HepG2 (cell line): Measurements from ENCODE around the gene GTPBP6. TPM values are rescaled to one million over a fixed set of nuclear protein-coding genes. Genes with fewer than 3 reads are reported as not detected.

Source experiments
- CREM ChIP-seq, 2 experiments: sonication (generic) in 1 of 2; formaldehyde crosslinking in 1 of 2; IDR thresholded peaks; 2 replicates each; pipeline versions ENCODE4 v1.4.0 to v1.6.1; 2016 to 2020; ENCODE audit warnings: antibody characterized with exemption in 1 of 2, mild to moderate bottlenecking in 1 of 2, missing genetic modification reagents in 1 of 2
- FOXA3 ChIP-seq: IDR thresholded peaks from 2 replicates; pipeline ENCODE4 v1.6.1; 2016; ENCODE audit warnings: missing genetic modification reagents, missing compliant biosample characterization
- FOXC1 ChIP-seq: sonication (generic); formaldehyde crosslinking; IDR thresholded peaks from 2 replicates; pipeline ENCODE4 v1.8.0; 2022; ENCODE audit warnings: mild to moderate bottlenecking, missing genetic modification reagents, borderline replicate concordance
- HOXA3 ChIP-seq: sonication (generic); formaldehyde crosslinking; IDR thresholded peaks from 2 replicates; pipeline ENCODE4 v1.5.0; 2020; ENCODE audit warnings: missing genetic modification reagents
- HOXD1 ChIP-seq: sonication (generic); formaldehyde crosslinking; IDR thresholded peaks from 2 replicates; pipeline ENCODE4 v1.5.0; 2020; ENCODE audit warnings: missing genetic modification reagents
- ISL2 ChIP-seq: sonication (generic); formaldehyde crosslinking; IDR thresholded peaks from 2 replicates; pipeline ENCODE4 v1.5.0; 2020; ENCODE audit warnings: missing genetic modification reagents
- JUNB ChIP-seq: sonication (generic); formaldehyde crosslinking; IDR thresholded peaks from 2 replicates; pipeline ENCODE4 v1.8.0; 2022; ENCODE audit warnings: missing genetic modification reagents, mild to moderate bottlenecking, borderline replicate concordance
- LCORL ChIP-seq, 2 experiments: fragments of 450-650 bp in 1 of 2; sonication (generic) in 1 of 2; formaldehyde crosslinking in 1 of 2; IDR thresholded peaks; 2 replicates each; pipeline versions ENCODE4 v1.5.0 to v1.6.1; 2017 to 2020; ENCODE audit warnings: antibody characterized with exemption in 1 of 2, missing genetic modification reagents in 1 of 2
- MAFF ChIP-seq: IDR thresholded peaks from 2 replicates; pipeline ENCODE4 v1.6.1; 2011; ENCODE audit warnings: low read depth, low read length, improper control_type of control experiment
- POLR2G ChIP-seq: fragments of 200-400 bp; formaldehyde crosslinking; IDR thresholded peaks from 2 replicates; pipeline ENCODE4 v1.6.1; 2018; ENCODE audit warnings: mild to moderate bottlenecking, low read depth, low read length, moderate library complexity
- SAFB2 ChIP-seq: sonication (generic); formaldehyde crosslinking; IDR thresholded peaks from 2 replicates; pipeline ENCODE4 v1.5.1; 2020; ENCODE audit warnings: missing genetic modification reagents, low read depth, mild to moderate bottlenecking, borderline replicate concordance
- SRSF1 ChIP-seq: fragments of 200-400 bp; formaldehyde crosslinking; optimal IDR thresholded peaks from 2 replicates; pipeline ENCODE3; 2017; ENCODE audit warnings: mild to moderate bottlenecking, low read depth, low read length, moderate library complexity
- ZFP36L1 ChIP-seq: sonication (generic); formaldehyde crosslinking; IDR thresholded peaks from 2 replicates; pipeline ENCODE4 v1.8.0; 2022; ENCODE audit warnings: mild to moderate bottlenecking, missing genetic modification reagents, moderate library complexity
- ZKSCAN8 ChIP-seq: IDR thresholded peaks from 2 replicates; pipeline ENCODE4 v1.6.1; 2016; ENCODE audit warnings: borderline replicate concordance, missing genetic modification reagents, missing compliant biosample characterization
- ZNF143 ChIP-seq: sonication (generic); formaldehyde crosslinking; IDR thresholded peaks from 2 replicates; pipeline ENCODE4 v1.4.0; 2020; ENCODE audit warnings: missing genetic modification reagents
- ZNF180 ChIP-seq: sonication (generic); formaldehyde crosslinking; IDR thresholded peaks from 2 replicates; pipeline ENCODE4 v1.4.0; 2020; ENCODE audit warnings: low read depth, missing genetic modification reagents, borderline replicate concordance
- ZNF224 ChIP-seq: sonication (generic); formaldehyde crosslinking; IDR thresholded peaks from 2 replicates; pipeline ENCODE4 v1.5.0; 2020; ENCODE audit warnings: mild to moderate bottlenecking, missing genetic modification reagents
- ZNF563 ChIP-seq: sonication (generic); formaldehyde crosslinking; IDR thresholded peaks from 2 replicates; pipeline ENCODE4 v1.8.0; 2022; ENCODE audit warnings: mild to moderate bottlenecking, moderate library complexity, missing genetic modification reagents
- ZNF589 ChIP-seq: sonication (generic); formaldehyde crosslinking; conservative IDR thresholded peaks from 2 replicates; pipeline ENCODE4 v1.8.0; 2022; ENCODE audit warnings: mild to moderate bottlenecking, moderate library complexity, missing genetic modification reagents
- ZNF670 ChIP-seq: sonication (generic); formaldehyde crosslinking; IDR thresholded peaks from 2 replicates; pipeline ENCODE4 v1.8.0; 2022; ENCODE audit warnings: mild to moderate bottlenecking, missing genetic modification reagents, borderline replicate concordance
- ZNF724P ChIP-seq: sonication (generic); formaldehyde crosslinking; IDR thresholded peaks from 2 replicates; pipeline ENCODE4 v1.8.0; 2022; ENCODE audit warnings: missing genetic modification reagents, borderline replicate concordance
- ZNF777 ChIP-seq: sonication (generic); formaldehyde crosslinking; IDR thresholded peaks from 2 replicates; pipeline ENCODE4 v1.4.0; 2020; ENCODE audit warnings: missing genetic modification reagents
- ZNF780A ChIP-seq: sonication (generic); formaldehyde crosslinking; IDR thresholded peaks from 2 replicates; pipeline ENCODE4 v1.8.0; 2022; ENCODE audit warnings: mild to moderate bottlenecking, missing genetic modification reagents, moderate library complexity
- ZNF788 ChIP-seq: sonication (generic); formaldehyde crosslinking; IDR thresholded peaks from 2 replicates; pipeline ENCODE4 v1.5.0; 2020; ENCODE audit warnings: mild to moderate bottlenecking, missing genetic modification reagents, borderline replicate concordance
- polyA plus RNA-seq, 8 experiments: library from polyadenylated mRNA; depleted of rRNA in 3 of 8; stranded (reverse) in 7 of 8; unstranded in 1 of 8; fragments of >200 nt; fragmentation: Illumina TruSeq in 4 of 8; extraction: Trizol in 4 of 8; gene quantifications; 2 replicates each; pipeline versions ENCODE4 v1.2.1 to v1.2.3, GENCODE V29; 2011 to 2016; ENCODE audit warnings: low read depth in 4 of 8, missing spikeins in 1 of 8, mixed read lengths in 1 of 8; ENCODE audit not compliant: insufficient read depth in 1 of 8
- total RNA-seq, 5 experiments: library from RNA; depleted of rRNA; stranded (reverse); fragments of >200 nt; fragmentation: Illumina TruSeq; extraction: Trizol; gene quantifications; 2 replicates each; pipeline ENCODE4 v1.2.3, GENCODE V29; 2016; ENCODE audit warnings: low read depth in 1 of 5
- TF ChIP-seq, protein P1 (sequence below): sonication (generic); formaldehyde crosslinking; IDR thresholded peaks from 2 replicates; pipeline ENCODE4 v1.5.1; 2020; ENCODE audit warnings: missing genetic modification reagents, mild to moderate bottlenecking, borderline replicate concordance
- TF ChIP-seq, protein P2 (sequence below): sonication (generic); formaldehyde crosslinking; conservative IDR thresholded peaks from 2 replicates; pipeline ENCODE4 v1.4.0; 2020; ENCODE audit warnings: missing genetic modification reagents

GTPBP6 gene
- total and polyA plus RNA-seq, 2 of the 13 experiments (the other 11 are each of a cell fraction or from before 2014, with no cell fraction given), result 20.2 to 39.6 TPM

DNA sequence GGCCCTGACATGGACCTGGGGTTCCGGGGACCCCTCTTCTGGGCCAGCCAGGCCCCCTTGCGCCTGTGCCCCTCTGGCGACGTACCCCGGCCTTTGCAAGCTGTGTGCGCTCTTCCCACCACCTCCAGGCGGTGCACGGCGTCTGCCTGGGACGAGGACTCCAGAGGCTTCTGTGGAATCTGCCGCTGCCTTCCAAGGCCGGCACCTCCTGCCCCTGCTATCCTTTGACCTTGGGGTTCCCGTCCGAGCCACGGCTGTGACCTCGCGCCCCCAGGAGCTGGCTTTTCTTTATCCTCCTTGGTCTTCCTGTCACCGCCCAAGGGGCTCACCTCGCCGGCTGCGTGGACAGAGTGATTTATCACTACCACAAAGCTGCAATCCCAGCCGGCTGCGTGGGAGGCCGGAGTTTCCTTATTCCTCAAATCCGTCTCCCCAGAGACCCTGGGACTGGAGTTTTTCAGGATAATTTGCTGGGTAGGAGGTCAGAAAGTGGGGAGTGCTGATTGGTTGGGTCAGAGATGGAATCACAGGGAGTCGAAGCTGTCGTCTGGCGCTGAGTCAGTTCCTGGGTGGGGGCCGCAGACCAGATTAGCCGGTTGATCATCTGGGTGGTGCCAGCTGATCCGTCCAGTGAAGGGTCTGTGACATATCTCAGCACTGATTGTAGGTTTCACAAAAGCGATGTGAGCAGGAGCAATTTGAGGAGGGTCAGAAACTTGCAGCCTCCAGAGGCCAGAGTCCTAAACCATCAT is 57.3 kb downstream of the GTPBP6 start (continued):
- no peak for TF ChIP-seq ZNF143 (CRISPR knock-in tag)
- TF ChIP-seq, protein P1, sequence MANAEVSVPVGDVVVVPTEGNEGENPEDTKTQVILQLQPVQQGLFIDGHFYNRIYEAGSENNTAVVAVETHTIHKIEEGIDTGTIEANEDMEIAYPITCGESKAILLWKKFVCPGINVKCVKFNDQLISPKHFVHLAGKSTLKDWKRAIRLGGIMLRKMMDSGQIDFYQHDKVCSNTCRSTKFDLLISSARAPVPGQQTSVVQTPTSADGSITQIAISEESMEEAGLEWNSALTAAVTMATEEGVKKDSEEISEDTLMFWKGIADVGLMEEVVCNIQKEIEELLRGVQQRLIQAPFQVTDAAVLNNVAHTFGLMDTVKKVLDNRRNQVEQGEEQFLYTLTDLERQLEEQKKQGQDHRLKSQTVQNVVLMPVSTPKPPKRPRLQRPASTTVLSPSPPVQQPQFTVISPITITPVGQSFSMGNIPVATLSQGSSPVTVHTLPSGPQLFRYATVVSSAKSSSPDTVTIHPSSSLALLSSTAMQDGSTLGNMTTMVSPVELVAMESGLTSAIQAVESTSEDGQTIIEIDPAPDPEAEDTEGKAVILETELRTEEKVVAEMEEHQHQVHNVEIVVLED, result no peak; the same call in 1 of the 2 replicates
- no peak for TF ChIP-seq ZNF670 (CRISPR knock-in tag)
- TF ChIP-seq HOXD1 (CRISPR knock-in tag), result no peak; the same call in 1 of the 2 replicates
- no peak for TF ChIP-seq LCORL (IDR thresholded peaks at IDR 0.05)
- peak; percentile 48; the same call in 1 of the 2 replicates for TF ChIP-seq LCORL (CRISPR knock-in tag; IDR thresholded peaks at IDR 0.05)
- no peak; the same call in 1 of the 2 replicates for TF ChIP-seq ZNF788 (CRISPR knock-in tag)
- TF ChIP-seq, protein P2, sequence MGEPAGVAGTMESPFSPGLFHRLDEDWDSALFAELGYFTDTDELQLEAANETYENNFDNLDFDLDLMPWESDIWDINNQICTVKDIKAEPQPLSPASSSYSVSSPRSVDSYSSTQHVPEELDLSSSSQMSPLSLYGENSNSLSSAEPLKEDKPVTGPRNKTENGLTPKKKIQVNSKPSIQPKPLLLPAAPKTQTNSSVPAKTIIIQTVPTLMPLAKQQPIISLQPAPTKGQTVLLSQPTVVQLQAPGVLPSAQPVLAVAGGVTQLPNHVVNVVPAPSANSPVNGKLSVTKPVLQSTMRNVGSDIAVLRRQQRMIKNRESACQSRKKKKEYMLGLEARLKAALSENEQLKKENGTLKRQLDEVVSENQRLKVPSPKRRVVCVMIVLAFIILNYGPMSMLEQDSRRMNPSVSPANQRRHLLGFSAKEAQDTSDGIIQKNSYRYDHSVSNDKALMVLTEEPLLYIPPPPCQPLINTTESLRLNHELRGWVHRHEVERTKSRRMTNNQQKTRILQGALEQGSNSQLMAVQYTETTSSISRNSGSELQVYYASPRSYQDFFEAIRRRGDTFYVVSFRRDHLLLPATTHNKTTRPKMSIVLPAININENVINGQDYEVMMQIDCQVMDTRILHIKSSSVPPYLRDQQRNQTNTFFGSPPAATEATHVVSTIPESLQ (CRISPR knock-in tag), result no peak
- TF ChIP-seq HOXA3 (CRISPR knock-in tag), result peak; percentile 51; the same call in 1 of the 2 replicates
- 0 out of 2 replicates have a peak, but pooled peaks have one; percentile 43 for TF ChIP-seq ZNF589 (CRISPR knock-in tag)
- peak; percentile 62 for TF ChIP-seq POLR2G
- 0 out of 2 replicates have a peak, but pooled peaks have one; percentile 17 for TF ChIP-seq FOXA3
- TF ChIP-seq ZFP36L1 (CRISPR knock-in tag), result 0 out of 2 replicates have a peak, but pooled peaks have one; percentile 20
- no peak; the same call in 1 of the 2 replicates for TF ChIP-seq ZKSCAN8
- TF ChIP-seq ZNF224 (CRISPR knock-in tag), result 0 out of 2 replicates have a peak, but pooled peaks have one; percentile 32
- 0 out of 2 replicates have a peak, but pooled peaks have one; percentile 16 for TF ChIP-seq ZNF563 (CRISPR knock-in tag)
- no peak for TF ChIP-seq ZNF180 (CRISPR knock-in tag)
- 0 out of 2 replicates have a peak, but pooled peaks have one; percentile 24 for TF ChIP-seq ZNF777 (CRISPR knock-in tag)
- peak; percentile 70; the same call in 1 of the 2 replicates for TF ChIP-seq ZNF780A
- TF ChIP-seq CREM (IDR thresholded peaks at IDR 0.05), result 0 out of 2 replicates have a peak, but pooled peaks have one; percentile 20
- TF ChIP-seq CREM (CRISPR knock-in tag; IDR thresholded peaks at IDR 0.05), result no peak
- TF ChIP-seq MAFF, result 0 out of 2 replicates have a peak, but pooled peaks have one; percentile 1
- TF ChIP-seq SAFB2 (CRISPR knock-in tag), result 0 out of 2 replicates have a peak, but pooled peaks have one; percentile 51
- no peak for TF ChIP-seq SRSF1
- peak; percentile 51; the same call in 1 of the 2 replicates for TF ChIP-seq FOXC1 (CRISPR knock-in tag)
- TF ChIP-seq JUNB, result peak; percentile 66
- TF ChIP-seq ZNF724P (CRISPR knock-in tag), result 0 out of 2 replicates have a peak, but pooled peaks have one; percentile 18
- TF ChIP-seq ISL2 (CRISPR knock-in tag), result no peak
